ACHN (cell line): ENCODE data around the gene THOC6.
A peak's percentile ranks its signal among the peaks of the same experiment; 100 is the strongest.

ENCODE experiments used
- DNase-seq: peaks from one replicate; pipeline ENCODE4 v3.0.0-alpha.2; 2015
- in situ Hi-C: cut with HindIII; loops from 2 replicates; pipeline ENCODE4 v1.10.0; 2017; ENCODE audit warnings: low sequenced_read_pairs, low pct_ligation_motif_present, low pct_unique_long_range_greater_than_20kb

THOC6 gene

DNA sequence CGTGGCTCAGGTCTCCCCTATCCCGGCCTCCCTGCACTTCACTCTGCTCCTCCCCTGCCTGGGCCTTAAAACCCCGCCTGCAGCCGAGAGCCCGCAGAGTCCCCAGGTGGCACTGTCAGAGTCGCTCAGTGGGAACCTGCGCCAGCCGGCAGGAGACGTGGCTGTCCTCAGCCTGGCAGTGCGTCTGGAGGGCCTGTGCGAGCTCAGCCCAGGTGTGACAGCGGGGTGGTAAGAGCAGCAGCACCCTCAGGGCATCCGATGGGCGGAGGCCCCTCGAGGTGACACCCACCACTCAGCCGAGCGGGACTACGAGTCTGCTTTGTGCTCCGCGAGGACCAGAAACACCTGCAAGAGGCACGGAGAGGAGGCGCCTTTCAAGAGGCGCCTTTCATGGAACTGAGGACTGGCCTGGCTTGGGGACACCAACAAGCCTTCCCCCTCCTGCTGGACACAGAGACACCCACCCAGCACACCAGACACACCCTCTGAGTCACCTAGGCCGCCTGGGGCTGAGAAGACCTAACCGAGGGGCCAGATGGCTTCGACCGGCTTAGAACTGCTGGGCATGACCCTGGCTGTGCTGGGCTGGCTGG, 10.9 kb upstream of the THOC6 start, which contains the start of gene CLDN9:
TSS of gene CLDN9 (plus strand) at position 96 of the 593 bp plus-strand sequence. CDS start at position 536, 440 bp downstream.
- no peak for DNase-seq
- in situ Hi-C loops, result no loop called here

GRCh38 chr16:3013491-3013951, 10.3 kb upstream of the THOC6 start:
- in situ Hi-C loops, result no loop called here
- DNase-seq, result no peak

GRCh38 chr16:3013998-3014690, 9.7 kb upstream of the THOC6 start:
- no peak for DNase-seq
- in situ Hi-C loops, result no loop called here

DNA sequence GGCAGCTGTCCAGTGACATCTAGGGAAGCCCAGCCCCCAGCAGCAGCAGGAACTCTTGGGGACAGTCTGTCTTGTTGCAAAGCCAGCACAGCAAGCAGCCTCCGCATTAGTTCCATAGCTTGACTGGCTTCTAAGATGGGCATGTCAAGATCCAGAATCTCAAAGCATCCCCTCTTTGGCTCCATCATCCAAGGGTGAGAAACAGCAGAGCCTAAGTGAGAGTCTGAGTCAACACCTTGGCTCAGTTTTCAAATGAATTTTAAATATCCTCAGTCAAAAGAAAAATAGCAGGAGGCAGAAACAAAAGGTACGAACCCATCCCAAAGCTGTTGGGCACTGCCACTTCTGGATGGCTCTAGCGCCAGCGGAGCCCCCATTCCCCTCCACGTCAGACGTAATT, 8.9 kb upstream of the THOC6 start:
- in situ Hi-C loops, result no loop called here
- no peak for DNase-seq

DNA sequence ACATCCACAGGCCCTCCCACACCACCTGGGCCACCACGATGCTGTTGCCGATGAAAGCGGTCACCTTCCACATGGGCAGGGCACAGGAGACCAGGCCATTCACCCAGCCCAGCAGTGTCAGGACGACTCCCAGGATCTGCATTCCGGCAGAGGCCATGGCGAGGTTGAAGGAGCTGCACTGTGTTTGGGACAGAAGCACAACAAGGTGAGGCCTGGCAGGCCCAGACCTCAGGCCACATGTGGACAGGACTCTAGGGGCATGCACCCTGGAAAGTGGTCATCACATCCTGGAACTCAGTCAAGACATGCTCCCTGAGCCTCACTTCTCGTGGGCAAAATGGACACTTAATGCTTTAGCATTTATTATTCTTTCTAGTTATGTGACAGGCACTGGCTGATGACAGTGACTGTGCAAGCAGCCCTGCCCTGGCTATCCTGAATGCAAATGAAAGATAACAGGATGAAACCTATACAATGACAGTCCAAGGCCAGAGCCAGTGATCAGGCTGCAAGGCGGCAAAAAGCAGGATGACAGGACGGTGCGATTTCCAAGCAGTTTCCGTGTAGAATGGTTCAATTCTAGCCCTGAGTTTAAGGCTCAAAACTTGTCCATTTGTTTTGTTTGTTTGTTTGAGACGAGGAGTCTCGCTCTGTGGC, 7.8 kb upstream of the THOC6 start:
- DNase-seq, result no peak
- in situ Hi-C loops, result no loop called here

- DNase-seq, result no peak
- in situ Hi-C loops, result no loop called here
Measured at GRCh38 chr16:3017344-3017743, 6.5 kb upstream of the THOC6 start.

- no peak for DNase-seq
- in situ Hi-C loops, result no loop called here
Measured at GRCh38 chr16:3017794-3018506, 5.9 kb upstream of the THOC6 start, which contains the start of gene CLDN6. Gene CLDN6, minus strand, starts transcription at chr16:3018183. Its CDS starts 2,162 bp downstream, at chr16:3016021.

DNA sequence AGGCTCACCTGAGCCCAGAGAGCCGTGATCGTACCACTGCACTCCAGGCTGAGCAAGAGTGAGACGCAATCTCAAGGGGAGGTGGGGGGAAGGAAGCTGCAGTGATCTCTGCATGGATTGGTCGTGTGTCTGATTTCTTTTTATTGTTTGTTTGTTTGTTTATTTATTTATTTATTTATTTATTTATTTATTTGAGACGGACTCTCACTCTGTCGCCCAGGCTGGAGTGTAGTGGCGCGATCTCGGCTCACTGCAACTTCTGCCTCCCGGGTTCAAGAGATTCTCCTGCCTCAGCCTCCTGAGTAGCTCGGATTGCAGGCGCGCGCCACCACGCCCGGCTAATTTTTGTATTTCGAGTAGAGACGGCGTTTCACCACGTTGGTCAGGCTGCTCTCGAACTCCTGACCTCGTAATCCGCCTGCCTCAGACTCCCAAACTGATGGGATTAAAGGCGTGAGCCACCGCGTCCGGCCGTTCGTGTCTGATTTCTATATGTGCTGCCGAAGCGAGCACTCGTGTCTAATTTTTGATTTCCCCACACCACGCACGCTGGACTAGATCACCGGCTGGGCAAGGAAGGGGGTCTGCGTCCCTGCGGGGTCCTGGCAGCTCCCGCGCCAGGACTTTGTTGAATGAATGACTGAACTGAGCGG, 4.1 kb upstream of the THOC6 start:
- in situ Hi-C loops, result no loop called here
- no peak for DNase-seq

- DNase-seq, result peak; percentile 87
- in situ Hi-C loops, result no loop called here
Measured at GRCh38 chr16:3020247-3020603, 3.6 kb upstream of the THOC6 start, which contains the start of gene TNFRSF12A. Gene TNFRSF12A, plus strand, starts transcription at chr16:3020368. Its CDS starts 30 bp downstream, at chr16:3020398.

GRCh38 chr16:3020604-3021448, 3.0 kb upstream of the THOC6 start:
- DNase-seq, result peak; percentile 96
- in situ Hi-C loops, result no loop called here

DNA sequence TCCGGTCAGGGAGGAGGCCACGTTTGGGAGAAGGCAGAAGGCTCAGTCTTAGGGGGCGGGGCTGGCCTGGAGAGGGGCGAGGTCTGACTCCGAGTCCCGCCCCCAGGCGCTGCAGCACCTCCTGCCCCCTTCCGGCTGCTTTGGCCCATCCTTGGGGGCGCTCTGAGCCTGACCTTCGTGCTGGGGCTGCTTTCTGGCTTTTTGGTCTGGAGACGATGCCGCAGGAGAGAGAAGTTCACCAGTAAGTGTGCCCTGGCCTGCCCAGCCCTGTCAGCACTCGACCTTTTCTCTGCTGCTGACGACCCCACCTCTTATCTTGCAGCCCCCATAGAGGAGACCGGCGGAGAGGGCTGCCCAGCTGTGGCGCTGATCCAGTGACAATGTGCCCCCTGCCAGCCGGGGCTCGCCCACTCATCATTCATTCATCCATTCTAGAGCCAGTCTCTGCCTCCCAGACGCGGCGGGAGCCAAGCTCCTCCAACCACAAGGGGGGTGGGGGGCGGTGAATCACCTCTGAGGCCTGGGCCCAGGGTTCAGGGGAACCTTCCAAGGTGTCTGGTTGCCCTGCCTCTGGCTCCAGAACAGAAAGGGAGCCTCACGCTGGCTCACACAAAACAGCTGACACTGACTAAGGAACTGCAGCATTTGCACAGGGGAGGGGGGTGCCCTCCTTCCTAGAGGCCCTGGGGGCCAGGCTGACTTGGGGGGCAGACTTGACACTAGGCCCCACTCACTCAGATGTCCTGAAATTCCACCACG, 2.2 kb upstream of the THOC6 start:
- in situ Hi-C loops, result no loop called here
- peak; percentile 97 for DNase-seq

DNA sequence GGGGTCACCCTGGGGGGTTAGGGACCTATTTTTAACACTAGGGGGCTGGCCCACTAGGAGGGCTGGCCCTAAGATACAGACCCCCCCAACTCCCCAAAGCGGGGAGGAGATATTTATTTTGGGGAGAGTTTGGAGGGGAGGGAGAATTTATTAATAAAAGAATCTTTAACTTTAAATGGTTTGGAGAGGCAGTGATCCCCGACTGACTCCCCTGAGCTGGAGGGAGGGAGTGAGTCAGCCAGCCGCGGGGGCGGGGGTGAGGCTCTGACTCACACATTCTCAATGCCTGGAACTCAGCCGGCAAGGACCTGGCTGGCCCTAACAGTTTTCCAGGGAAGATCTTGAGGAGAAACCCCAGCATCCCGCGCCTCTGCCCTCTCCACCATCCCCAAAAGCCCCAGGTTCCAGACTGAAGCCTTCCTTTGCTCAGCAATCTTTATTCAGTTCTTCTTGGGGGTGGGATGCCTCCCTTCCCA, 1.6 kb upstream of the THOC6 start:
- in situ Hi-C loops, result no loop called here
- peak; percentile 97 for DNase-seq

DNA sequence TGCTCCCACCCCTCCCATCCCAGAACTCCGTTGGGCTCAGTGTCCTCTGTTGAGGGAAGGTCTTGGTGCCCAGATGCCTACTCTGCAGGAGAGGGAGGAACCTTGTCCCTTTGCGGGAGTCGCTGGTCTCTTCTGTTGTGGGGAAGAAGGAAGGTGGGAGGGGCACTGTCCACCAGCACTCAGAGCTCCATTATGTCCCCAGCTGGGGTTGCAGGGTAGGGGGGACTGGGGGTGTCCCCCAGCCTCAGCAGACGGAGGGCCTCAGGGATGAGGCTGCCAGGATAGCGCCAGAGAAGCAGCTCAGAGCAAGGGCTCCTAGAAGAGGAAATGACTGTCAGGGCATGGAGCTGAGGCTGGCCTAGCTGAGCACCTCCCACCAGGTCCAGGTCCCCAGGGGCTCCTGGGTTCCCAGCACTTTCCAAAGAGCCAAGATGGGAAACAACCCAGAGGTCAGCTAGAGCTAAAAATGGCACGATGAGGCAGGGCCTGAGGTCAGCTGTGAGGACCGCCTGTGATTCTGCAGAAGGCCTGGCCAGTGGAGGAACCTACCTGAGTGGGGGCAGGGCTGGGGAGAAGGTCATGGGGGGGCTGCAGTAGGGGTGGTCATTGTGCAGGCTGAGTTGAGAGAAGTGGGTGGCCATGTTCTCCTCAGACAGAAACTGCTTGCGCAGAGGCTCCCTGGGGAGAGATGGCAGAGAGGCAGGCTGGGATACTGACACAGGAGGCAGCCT, 986 bp upstream of the THOC6 start:
- no peak for DNase-seq
- in situ Hi-C loops, result no loop called here

GRCh38 chr16:3023415-3023668, 493 bp upstream of the THOC6 start:
- peak; percentile 92 for DNase-seq
- in situ Hi-C loops, result no loop called here

DNA sequence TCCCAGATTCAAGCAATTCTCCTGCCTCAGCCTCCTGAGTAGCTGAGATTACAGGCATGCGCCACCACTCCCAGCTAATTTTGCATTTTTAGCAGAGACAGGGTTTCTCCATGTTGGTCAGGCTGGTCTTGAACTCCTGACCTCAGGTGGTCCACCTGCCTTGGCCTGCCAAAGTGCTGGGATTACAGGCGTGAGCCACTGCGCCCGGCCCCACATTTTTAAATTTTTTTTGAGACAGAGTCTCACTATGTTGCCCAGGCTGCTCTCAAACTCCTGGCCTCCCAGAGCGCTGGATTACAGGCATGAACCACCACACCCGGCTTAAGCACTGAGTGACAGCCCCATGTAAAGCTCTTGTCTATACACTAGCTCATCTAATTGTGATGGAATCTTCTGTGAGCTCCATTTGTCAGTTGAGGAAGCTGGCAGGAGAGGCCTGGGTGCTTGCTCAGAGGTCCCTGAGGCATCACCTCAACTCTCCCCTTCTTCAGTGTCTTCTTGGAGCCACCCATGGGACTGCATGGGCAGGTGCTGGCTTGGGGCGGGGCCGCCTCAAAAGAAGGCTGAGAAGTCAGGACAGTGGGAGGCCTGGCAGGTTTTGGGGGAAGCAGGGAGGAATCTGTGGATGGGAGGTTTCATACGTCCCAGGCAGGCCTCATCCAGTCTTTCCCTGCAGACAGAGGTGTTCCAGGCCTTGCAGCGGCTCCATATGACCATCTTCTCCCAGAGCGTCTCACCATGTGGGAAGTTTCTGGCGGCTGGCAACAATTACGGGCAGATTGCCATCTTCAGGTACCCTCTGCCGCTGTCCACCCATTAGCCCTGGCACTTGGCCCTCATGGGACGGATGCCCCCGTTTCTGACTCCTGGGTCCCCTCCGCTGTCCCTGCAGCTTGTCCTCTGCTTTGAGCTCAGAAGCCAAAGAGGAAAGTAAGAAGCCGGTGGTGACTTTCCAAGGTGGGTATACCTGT, 1.5 kb downstream of the THOC6 start:
- DNase-seq, result no peak
- in situ Hi-C loops, result no loop called here

GRCh38 chr16:3026003-3026378, 2.2 kb downstream of the THOC6 start:
- in situ Hi-C loops, result no loop called here
- no peak for DNase-seq
